Embryonic facial prominence (tissue), 1 donor: Measurements from ENCODE around the gene FBN1.

Source experiments
- DNase-seq: peaks from one replicate; pipeline ENCODE4 v3.0.0-alpha.2; 2016; ENCODE audit errors: extremely low spot score

Gene FBN1

DNA sequence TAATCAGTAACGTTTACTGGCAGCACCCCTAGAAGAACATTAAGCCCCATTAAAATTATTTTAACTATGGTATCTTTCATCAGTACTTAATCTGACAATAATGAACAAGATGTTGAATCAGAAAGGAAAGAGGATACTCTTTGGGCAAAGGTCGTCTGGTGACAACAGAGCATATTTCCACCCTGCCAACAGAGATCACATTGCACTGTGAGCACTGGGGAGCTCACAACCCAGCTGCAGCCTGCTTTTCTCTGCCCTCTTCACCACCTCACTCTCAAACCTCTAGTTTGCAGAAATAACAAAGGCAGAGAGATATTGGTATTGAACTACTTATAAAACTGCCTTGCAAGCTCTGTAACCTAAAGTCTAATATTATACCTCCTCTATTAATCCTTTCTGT, 130.0 kb downstream of the FBN1 start:
- no peak for DNase-seq

DNA sequence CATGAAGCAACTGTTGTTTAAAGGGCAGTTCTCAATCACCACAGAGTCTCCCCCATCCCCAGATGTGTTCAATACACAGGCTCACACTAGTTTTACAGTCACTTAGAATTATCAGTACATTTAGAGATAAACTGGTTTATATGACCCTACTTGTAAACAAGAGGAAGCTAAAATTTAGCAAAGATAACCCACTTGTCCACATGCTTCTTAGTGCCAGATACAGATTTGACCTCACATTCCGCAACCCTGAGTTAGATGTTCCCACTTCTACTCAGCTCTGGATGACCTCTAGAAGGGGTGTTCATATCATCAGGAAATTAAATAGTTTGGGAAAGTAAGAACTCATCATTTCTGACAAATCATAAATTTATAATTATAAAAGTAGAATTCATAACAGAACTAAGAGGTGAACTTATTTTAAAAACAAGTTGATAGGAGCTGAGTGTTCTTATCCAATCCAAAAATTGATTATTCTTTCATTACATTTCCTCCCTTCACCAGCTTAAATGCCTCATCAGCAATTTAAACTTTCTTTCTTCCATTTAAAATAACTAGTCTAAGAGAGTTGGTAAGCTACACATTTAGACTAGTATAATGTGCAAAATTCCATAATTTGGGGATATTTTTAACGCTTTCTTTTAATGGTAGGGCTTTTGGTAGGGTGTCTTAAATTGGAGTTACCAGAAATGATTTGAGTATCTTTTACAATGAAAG, 131.2 kb downstream of the FBN1 start:
- no peak for DNase-seq

DNA sequence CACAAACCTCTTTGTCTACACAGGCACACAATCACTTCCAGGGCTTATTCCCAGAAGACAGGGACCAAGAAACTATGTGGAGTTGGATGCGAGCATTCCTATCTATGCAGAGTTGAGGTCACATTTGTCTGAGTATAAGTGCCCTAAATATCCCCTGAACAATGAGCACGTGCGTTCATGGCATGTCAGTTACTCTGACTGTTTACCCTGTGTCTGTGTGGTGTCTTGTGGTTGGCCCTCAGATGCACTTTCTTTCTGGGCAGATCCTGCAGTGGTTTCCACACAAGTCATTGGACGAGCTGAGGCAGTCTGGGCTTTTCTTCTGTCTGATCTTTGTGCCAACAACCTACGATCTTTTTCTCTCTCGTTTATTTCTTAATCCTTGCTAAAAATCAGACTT, 134.5 kb downstream of the FBN1 start:
- DNase-seq = no peak

DNA sequence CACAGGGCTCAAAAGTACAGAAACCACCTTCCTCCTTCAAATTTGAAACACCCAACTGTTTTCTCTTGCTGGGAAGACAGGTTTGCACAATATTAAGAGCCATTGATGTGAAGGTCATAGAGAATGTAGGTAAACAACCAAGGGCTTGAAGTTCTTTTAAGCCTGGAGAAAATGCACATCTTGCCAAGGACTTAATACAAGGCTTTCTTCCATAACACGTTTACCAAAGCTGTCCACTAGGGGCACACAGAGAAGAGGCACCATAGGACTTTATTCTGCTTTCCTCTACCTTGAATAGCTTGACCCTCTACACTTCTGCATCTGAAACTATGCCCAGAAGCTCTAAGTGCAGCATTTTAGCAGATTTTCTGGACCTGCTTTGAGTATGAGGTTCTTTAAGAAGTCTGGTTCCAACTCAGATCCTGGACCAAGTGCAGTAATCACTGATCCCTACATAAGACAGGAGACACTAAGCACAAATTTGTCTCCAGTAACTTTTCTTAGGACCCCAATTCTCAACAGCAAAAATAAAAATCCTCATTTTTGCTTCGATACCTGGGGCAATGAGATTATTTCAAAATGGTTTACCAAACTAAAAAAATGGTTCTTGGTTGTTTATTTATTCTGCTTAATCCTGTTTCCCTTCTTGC, 138.0 kb downstream of the FBN1 start:
- DNase-seq = no peak

DNA sequence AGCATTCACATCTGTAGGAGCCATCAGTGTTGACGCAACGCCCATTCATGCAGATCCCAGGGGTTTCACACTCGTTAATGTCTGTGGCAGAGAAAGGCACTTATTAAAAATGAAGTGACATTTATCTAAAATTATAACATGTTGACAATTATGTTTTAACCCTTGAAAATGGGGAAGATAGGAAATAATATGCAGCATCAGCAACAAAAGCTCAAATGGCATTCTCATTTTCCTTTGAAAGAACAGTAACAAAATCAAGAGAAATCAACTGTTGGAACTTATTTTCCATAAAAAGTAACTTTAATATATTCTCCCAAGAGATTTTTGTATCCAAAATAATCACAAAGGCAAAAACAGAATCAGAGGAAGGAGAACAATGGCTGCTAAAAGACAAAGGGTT, 140.4 kb downstream of the FBN1 start:
- no peak for DNase-seq

DNA sequence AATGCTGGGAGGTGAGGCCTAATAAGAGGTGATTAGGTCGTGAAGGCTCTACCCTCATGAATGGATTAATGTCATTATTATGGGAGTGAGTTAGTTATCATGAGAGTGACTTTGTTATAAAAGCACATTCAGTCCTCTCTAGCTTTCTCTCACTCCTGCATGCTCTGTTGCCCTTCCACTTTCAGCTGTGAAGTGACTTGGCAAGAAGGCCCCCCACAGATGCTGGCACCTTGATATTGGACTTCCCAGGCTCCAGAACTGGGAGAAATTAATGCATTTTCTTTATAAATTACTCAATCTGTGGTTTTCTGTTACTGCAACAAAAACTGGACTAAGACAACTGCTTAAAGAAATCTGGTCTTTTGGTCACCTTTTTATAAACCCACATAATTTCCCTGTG, 144.3 kb downstream of the FBN1 start:
- no peak for DNase-seq

DNA sequence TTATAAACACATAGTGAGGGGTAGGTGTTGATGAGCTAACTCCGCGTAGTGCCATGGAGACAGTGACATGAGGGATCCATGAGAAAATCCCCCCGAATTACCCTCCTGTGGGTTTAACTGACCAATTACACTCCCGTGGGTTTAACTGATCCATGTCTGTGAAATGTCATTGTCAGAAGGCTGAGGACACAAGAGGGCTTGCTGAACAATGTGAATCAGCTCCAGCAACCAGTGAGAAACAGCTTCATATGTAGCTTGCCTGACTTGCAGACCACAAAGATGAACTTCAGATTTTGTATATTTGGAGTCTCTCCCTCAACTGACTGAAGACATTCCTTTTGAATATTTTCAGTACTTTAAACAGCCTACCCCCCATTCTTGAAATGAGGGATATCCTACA, 144.9 kb downstream of the FBN1 start:
- DNase-seq = no peak

DNA sequence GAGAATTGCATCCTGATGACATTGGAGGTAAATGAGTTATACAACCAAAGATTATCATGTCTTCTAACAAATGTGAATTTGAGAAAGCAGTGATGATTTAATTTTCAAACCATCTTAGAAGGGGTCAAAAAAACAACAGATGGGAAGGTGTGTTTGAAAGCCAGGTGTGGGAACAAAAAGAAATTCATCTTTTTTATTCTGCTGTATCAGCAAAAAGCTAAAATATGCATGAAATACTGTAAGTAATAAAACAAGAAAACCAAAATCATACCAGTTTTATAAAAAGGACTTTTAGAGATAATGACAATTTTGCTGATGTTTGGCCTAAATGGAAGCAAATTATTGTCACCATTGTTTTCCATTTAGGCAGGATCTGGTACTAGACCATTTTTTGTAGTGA, 145.5 kb downstream of the FBN1 start:
- DNase-seq = no peak

DNA sequence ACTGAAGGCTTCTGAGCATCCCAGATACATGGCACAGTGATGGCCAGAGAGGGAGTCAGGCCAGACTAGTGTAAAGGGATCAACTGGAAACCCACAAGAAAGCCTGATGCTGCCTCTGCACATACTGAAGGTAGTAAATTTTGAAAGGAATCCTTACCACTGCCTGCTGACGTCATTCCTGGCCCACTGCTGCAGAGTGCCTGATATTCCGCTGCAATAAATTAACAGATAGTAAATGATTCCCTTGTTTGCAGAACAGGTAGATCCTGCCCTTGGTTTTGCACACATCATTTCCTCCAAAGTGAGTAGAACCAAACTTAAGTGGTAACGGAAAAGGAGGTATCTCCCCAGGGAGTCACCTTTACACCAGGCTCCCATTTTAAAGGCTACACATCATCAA, 146.7 kb downstream of the FBN1 start:
- DNase-seq = no peak

DNA sequence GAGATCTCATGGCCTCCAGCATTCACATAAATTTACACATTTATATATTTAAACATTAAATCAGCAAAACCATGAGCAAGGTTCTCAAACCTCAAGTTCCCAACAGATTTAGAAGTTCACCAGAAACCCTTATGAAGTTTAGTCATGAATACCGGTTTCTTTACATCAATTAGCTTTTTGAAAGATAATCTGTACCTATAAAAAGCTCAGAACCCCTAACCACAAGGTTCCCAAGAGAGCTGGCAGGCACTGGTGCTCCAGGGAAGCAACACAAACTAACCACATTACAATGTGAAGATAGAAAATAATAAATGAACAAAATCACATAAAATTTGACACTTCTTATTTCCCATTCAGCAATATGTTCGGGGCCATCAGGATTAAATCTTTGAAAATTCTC, 150.9 kb downstream of the FBN1 start:
- DNase-seq = no peak

DNA sequence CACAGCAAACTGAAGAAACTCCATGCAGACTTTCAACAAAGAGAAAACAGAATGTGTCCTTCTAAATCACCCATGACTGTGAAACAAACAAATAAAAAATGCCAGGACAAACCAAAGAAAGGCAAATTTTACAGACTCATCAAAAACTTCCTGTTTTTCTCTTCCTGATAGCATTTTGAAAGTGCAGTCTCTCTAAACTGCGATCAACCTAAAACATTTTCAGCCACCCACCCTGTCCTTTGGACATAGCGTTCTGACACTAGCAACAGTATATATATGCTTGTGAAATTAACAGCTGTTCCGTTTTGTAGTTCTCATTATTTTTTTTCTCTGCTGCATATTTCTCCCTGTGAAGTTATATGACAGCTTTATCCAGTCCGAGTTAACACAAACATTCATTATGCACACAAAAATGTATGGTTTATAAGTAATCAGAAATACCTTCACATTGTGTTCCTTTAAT, 151.7 kb downstream of the FBN1 start:
- DNase-seq = no peak

DNA sequence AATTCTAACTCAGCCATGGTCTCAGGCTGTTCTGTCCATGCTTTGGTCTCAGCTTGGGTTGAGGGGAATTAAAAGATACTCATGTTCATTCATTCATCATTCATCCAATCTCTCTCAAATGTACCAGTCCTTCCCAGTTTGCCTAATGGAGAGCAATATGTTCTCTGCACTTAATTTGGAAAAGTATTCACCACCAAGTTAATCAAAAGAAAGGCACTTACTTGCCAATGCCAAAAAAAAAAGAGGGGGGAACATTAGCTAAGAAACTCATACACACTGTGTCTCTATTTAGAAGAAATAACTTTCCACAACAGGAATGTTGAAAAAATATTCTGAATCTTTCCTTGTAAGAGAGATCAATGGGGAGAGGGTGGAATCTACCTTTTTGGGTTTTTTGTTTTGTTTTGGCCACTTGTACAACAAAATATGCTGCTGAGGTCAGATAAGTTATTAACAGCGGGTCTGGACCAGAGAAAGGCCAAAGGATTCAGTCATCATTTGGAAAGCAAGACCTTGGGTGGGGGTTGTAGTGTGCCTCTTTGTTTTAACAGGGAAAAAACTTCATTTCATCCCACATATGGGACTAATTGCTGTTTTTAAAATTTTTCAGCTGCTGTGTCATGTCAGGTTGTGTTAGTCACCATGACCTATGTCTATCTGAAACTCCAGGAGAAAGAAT, 152.3 kb downstream of the FBN1 start:
- no peak for DNase-seq

DNA sequence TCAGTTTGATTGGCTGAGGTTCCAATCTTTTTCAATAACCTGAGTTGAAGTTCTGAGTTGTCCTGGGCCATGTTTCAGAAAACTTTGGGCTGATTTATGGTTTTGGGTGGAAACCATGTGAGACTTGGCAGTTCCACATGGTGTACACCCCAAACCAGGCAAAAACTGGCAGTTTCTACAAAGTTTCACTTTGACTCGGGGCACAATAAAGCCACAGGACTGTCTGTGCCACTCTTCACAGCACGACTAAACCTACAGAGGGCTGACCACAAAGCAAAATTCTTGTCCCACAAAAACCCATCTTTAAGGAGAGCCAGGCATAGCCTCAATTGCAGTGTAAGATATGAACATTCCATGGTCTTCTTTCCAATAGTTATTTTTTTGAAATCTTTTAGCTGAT, 159.3 kb downstream of the FBN1 start:
- no peak for DNase-seq

DNA sequence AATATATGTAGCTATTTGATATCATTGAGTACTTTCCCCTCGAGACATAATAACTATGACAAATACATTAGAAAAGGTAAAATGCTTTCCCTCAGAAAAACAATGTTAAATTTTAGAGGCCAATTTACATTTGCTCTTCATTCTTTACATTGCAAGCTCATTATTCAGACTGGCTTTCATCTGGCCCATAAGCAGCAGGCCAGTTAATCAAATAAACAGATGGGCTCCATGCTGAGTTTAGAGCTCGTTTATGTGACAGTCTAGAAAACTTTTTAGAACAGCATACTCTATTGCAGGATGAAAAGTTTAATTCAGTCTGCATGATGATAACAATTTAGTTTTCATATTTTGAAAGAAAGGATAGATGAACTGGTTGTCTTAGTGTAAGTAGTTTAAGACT, 163.7 kb downstream of the FBN1 start:
- DNase-seq = no peak

DNA sequence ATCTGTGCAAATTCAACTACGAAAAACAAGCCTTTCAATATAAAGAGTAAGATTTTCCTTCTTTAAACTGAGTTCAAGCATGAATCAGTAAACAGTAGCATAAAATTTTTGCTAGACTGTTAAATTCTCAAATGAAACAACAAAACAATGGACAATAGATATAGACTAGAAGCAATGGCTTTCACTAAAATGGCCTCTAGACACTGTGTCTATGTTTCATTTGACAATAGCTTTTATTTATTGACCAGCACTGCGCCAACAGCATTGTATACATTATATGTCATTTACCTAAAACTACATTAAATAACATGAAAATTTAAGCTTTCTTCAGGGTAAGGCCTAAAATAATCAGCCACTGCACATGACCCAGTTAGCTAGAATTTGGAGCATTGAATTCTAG, 165.8 kb downstream of the FBN1 start:
- DNase-seq = no peak

DNA sequence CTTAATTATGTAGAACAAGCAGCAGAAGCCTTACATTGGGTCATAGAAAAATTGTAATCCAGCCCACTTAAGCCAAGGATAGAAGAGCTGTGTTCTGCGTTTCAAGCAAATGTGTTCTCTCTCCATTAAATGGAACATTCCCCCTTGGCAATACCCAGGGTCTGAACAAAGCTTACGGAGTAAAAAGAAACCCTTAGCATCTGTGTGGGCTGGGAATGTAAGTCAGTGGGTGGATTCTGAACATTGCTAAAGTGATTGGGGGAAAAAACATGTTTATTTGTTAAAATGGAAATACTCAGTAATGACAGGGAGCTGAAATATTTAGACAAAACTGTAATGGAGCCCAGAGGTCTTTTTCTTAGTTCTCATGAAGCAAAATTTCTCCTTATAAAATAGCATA, 166.9 kb downstream of the FBN1 start:
- no peak for DNase-seq

DNA sequence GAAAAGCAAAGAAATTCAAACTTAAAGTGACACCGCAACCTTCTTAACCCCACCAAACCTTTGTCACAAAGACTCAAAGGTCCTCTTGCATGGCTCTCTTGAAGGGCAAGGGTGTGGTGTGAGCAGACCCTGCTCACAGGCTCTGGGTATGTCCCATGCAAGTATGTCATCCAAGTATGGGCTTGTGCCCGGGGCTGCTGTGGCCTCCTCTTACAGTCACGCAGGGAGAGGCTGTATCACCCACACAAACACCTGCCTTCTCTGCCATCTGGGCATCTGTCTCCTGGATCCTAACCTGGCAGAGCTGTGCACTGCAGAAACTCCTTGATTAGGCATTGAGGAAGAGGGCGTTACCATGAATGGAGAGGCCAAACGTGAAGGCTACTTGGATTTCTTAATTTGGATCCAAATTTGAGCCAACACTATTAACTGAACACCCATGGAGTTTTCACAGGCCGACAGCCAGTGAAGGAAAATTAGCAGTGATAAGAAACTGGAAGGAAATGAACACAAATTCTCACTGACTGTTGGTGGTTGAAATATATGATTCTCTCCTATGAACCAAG, 167.6 kb downstream of the FBN1 start:
- DNase-seq = no peak

DNA sequence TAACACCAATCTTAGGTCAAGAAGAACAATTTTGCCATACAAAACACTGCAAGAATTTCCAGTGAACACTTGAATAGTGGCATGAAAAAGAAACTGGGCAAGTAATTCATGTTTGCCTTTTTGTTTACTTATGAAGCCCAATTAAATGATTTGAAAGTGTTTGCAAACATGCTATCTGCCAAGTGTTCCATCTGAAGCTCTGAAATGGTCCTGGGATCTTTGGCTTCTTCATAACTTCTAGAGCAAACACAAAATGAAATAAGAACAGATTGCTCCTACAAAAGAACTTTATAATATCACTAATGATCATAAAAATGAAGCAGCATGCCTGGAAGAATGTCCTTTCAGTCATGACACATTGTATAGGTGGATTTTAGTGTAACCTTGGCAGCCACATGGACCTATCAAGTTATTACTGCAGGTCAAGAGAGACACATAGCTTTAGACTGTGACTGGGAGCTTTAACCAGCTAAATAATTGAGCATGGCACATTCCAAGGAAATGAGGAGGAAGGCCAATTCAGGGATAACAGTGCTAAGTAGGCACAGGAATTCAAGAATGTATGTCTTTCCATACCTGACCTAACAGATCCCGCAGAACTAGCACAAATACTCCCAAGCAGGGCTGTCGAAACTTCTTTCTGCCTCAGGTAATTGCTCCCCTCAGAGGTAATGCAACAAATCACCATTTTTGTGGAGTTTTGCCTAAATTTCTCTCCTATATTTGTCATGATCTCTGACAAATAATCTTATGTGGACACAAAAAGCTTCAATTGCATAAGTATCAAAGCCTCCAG, 169.7 kb downstream of the FBN1 start:
- no peak for DNase-seq

DNA sequence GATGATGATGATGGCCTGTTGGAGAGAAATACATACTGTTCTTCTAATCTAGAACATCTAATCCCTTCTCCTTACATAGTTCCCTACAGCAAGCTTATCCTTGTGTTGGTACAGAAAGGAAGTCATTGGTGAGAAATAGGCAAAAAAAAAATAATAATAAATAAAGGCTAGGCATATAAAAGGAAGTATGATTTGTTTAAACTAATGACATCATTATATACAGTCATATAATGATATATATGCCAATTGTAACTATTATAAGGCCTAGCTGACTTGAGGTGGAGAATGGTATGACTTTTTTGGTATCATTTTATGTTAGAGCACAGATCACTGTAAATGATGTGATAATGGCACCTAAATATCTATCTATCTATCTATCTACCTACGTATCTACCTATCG, 171.8 kb downstream of the FBN1 start:
- no peak for DNase-seq

DNA sequence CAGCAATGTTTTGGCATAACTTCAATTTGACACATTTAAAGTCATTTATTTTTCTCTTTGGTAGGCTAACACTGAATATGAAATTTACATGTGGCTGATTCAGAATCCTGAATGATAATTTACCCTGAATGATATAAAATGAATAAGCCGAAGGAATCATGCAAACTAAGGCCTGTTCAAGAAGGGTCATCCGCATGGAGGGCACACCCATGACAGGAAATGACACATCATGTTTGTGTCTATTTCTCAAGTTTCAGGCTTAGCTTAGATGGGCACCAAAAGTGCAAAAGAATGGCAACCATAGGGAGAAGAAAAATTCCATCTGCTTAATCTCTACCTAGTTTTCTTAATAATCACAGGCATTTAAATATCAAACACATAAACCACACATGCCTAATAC, 172.8 kb downstream of the FBN1 start:
- DNase-seq = no peak

DNA sequence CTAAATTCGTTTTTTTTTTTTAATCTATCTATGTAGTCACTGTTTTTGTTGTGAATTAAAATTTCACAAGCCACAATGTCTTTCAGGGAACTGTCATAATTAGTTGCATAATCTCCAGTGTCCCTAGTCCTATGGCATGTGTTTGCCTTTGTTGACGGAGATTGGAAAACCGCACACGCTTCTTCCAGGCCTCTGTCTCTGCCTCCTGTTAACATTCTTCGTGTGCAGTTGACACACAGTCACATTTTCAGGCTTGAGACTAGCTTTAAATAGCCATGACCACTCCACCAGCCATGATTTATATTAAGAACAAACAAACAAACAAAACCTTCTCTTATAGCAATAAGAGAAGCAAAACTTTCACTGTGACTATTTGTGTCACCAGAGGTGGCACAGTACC, 174.4 kb downstream of the FBN1 start:
- no peak for DNase-seq

DNA sequence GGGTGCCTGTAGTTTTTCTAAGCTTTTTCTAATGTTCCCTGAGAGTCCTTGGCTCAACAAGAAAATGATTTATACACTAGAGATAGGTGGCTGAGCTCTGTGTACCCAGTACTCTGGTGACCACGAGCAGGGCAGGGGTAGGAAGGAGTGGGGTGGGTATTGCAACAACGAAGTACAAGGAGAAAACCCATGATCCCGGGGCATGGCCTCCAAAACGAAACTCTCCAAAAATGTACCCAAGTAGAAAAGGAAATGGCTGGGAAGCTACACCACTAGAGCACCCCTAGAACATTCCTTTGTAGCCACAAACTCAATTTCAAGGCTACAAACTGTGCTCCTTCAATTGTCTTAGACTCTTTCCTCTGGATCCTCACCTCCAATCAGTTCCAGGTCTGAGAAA, 175.4 kb downstream of the FBN1 start:
- DNase-seq = no peak
